Prostate gland (tissue), 2 donors: ENCODE data around the gene STC2.

Source experiments
- POLR2A ChIP-seq: fragments of 450-650 bp; IDR thresholded peaks from one replicate; pipeline ENCODE4 v1.6.1; 2016; ENCODE audit warnings: antibody characterized with exemption, mild to moderate bottlenecking
- TF ChIP-seq, protein P1 (sequence below), 4 experiments: fragments of 200-600 bp in 2 of 4; fragments of 450-650 bp in 2 of 4; sonication (generic) in 2 of 4; IDR thresholded peaks; 1 replicate in 3 of 4; 2 replicates in 1 of 4; pipeline ENCODE4 v1.5.1; 2016 to 2019; ENCODE audit warnings: antibody characterized with exemption in 4 of 4, mild to moderate bottlenecking in 2 of 4, moderate library complexity in 2 of 4

DNA sequence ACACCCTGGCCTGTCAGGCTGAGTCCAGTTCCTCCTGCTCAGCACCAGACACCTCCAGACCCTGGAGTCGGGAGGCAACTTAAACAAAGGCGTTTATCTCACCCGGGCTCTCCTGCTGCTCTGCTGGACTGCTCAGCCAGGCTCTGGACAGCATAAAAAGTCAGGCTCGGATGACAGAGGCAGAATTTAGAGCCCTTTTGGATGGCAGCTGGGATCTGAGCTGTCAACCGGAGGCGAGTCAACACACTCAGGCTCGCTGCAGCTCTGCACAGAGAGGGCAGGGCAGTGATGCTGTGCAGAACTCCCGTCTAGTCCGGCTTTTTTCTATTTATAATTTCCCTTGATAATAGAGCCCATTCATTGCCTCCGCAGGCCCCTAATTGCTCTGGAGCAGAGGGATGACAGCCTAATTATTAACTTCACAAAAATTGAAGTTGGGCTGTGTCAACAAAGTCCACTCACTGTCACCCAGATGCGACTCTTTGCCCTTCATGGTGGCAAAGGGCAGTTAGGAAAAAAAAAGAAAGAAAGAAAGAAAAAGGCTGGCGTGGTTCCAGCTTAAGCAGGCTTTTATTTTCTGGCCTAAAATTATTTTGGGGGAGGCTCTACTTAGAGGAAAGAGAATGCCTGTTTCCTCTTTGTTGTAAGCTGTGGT lies 37.6 kb downstream of the STC2 start:
- no peak for TF ChIP-seq POLR2A
- TF ChIP-seq, protein P1, sequence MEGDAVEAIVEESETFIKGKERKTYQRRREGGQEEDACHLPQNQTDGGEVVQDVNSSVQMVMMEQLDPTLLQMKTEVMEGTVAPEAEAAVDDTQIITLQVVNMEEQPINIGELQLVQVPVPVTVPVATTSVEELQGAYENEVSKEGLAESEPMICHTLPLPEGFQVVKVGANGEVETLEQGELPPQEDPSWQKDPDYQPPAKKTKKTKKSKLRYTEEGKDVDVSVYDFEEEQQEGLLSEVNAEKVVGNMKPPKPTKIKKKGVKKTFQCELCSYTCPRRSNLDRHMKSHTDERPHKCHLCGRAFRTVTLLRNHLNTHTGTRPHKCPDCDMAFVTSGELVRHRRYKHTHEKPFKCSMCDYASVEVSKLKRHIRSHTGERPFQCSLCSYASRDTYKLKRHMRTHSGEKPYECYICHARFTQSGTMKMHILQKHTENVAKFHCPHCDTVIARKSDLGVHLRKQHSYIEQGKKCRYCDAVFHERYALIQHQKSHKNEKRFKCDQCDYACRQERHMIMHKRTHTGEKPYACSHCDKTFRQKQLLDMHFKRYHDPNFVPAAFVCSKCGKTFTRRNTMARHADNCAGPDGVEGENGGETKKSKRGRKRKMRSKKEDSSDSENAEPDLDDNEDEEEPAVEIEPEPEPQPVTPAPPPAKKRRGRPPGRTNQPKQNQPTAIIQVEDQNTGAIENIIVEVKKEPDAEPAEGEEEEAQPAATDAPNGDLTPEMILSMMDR (IDR thresholded peaks at IDR 0.05): no peak
